Transverse colon (tissue), 4 donors: ENCODE results near the gene IL1A. TPM values are rescaled to one million over a fixed set of nuclear protein-coding genes. Genes with fewer than 3 reads are reported as not detected.

ENCODE experiments used
- DNase-seq: peaks from one replicate; pipeline ENCODE4 v3.0.0-alpha.2; 2019
- H3K27ac ChIP-seq, 4 donors: fragments of 200-600 bp; sonication (generic); 2 replicates each; pipeline ENCODE4 v1.5.1; 2016 to 2018; ENCODE audit warnings: inconsistent platforms in 4 of 4
- H3K27me3 ChIP-seq: fragments of 200-600 bp; sonication (generic); 2 replicates; pipeline ENCODE4 v1.5.1; 2017; ENCODE audit warnings: inconsistent platforms
- H3K36me3 ChIP-seq, 4 donors: fragments of 200-600 bp; sonication (generic); 2 replicates each; pipeline ENCODE4 v1.5.1; 2017 to 2019; ENCODE audit warnings: inconsistent platforms in 4 of 4
- H3K4me1 ChIP-seq, 4 donors: fragments of 200-600 bp; sonication (generic); 2 replicates each; pipeline ENCODE4 v1.5.1; 2017 to 2020; ENCODE audit warnings: inconsistent platforms in 4 of 4
- H3K4me3 ChIP-seq, 4 donors: fragments of 200-600 bp; sonication (generic); 1 replicate in 1 of 4; 2 replicates in 3 of 4; pipeline versions ENCODE4 v1.5.1 to v1.6.1; 2017 to 2019; ENCODE audit warnings: inconsistent platforms in 4 of 4
- H3K9me3 ChIP-seq, 2 donors: fragments of 200-600 bp; sonication (generic); 2 replicates each; pipeline ENCODE4 v1.5.1; 2017 to 2019; ENCODE audit warnings: inconsistent platforms in 2 of 2
- CTCF ChIP-seq, 5 experiments: fragments of 200-600 bp in 3 of 5; fragments of 450-650 bp in 2 of 5; sonication (generic) in 3 of 5; IDR thresholded peaks; 1 replicate in 2 of 5; 2 replicates in 3 of 5; pipeline ENCODE4 v1.5.1; 2016 to 2017; ENCODE audit warnings: antibody characterized with exemption in 5 of 5, inconsistent platforms in 3 of 5, mild to moderate bottlenecking in 2 of 5, moderate library complexity in 1 of 5
- EP300 ChIP-seq: sonication (generic); formaldehyde crosslinking; IDR thresholded peaks from one replicate; pipeline ENCODE4 v1.6.1; 2017; ENCODE audit warnings: antibody characterized with exemption, low read depth
- POLR2A ChIP-seq: fragments of 450-650 bp; IDR thresholded peaks from one replicate; pipeline ENCODE4 v1.6.1; 2016; ENCODE audit warnings: antibody characterized with exemption, mild to moderate bottlenecking, moderate library complexity
- POLR2AphosphoS5 ChIP-seq, 3 donors: sonication (generic); formaldehyde crosslinking; IDR thresholded peaks; one replicate each; pipeline ENCODE4 v1.6.1; 2016; ENCODE audit warnings: antibody characterized with exemption in 3 of 3
- WGBS, 2 donors: methylation state at CpG; one replicate each; pipeline ENCODE4 v1.1.5; 2018; ENCODE audit warnings: low coverage in 1 of 2; 5-methylcytosine and 5-hydroxymethylcytosine counted together
- in situ Hi-C, 4 donors: fragments of 200-750 bp; cut with MboI; loops; one replicate each; pipeline versions ENCODE4 v1.15.0 to v1.15.1; 2017; ENCODE audit warnings: low sequenced_read_pairs in 3 of 4, low pct_ligation_motif_present in 1 of 4, low pct_unique_long_range_greater_than_20kb in 1 of 4
- intact Hi-C: fragments of 100-400 bp; cut with DNase I; formaldehyde crosslinking; loops from one replicate; pipeline ENCODE4 v1.15.1; 2023; ENCODE audit warnings: low total_unique reads
- total RNA-seq, 4 donors: library from RNA; depleted of rRNA; stranded (reverse); fragments of >200 nt; gene quantifications; one replicate each; pipeline ENCODE4 v1.1.0, GENCODE V29; 2016

IL1A gene
- total RNA-seq, 4 donors from 2014 or later, result not detected

GRCh38 chr2:112809112-112809511 is 24.8 kb upstream of the IL1A start:
- no peaks in the 10 kb centered on the region for H3K36me3 ChIP-seq
- H3K27me3 ChIP-seq, result no peaks in the 10 kb centered on the region
- H3K9me3 ChIP-seq, result peaks cover 0 to 3% of the 10 kb centered on the region in 2 donors
- no peak overlapping the region for H3K4me3 ChIP-seq
- H3K27ac ChIP-seq, result no peak overlapping the region
- in situ Hi-C loops (no loop called here), intact Hi-C loops (no loop called here)
- no peak for DNase-seq
- peaks cover 0 to 16% (median 3%) of the 10 kb centered on the region in 4 donors for H3K4me1 ChIP-seq
- TF ChIP-seq CTCF (IDR thresholded peaks at IDR 0.05), result no peak
- TF ChIP-seq POLR2A, result no peak
- no peak for TF ChIP-seq POLR2AphosphoS5 (IDR thresholded peaks at IDR 0.05)
- TF ChIP-seq EP300, result no peak

GRCh38 chr2:112807233-112807807 is 23.0 kb upstream of the IL1A start:
- DNase-seq, result no peak
- Histone ChIP-seq H3K27me3 (no peaks in the 10 kb centered on the region), H3K4me3 (no peak overlapping the region), H3K36me3 (no peaks in the 10 kb centered on the region), H3K9me3 (peaks cover 0 to 3% of the 10 kb centered on the region in 2 donors), H3K4me1 (peaks cover 0 to 10% (median 3%) of the 10 kb centered on the region in 4 donors), H3K27ac (no peak overlapping the region)
- intact Hi-C loops (no loop called here), in situ Hi-C loops (no loop called here)
- 94 to 95% methylated on average over 3 of the region's 3 CpGs for WGBS, 2 donors
- TF ChIP-seq POLR2AphosphoS5 (IDR thresholded peaks at IDR 0.05) (no peak), POLR2A (no peak), CTCF (IDR thresholded peaks at IDR 0.05) (peak in 1 of 5 experiments; percentile 6), EP300 (no peak)

GRCh38 chr2:112805542-112805941 is 21.2 kb upstream of the IL1A start:
- Histone ChIP-seq H3K27me3 (no peaks in the 10 kb centered on the region), H3K36me3 (no peaks in the 10 kb centered on the region), H3K4me1 (no peaks in the 10 kb centered on the region), H3K9me3 (peaks cover 0 to 3% of the 10 kb centered on the region in 2 donors), H3K4me3 (no peak overlapping the region), H3K27ac (no peak overlapping the region)
- TF ChIP-seq EP300 (no peak), CTCF (IDR thresholded peaks at IDR 0.05) (no peak), POLR2AphosphoS5 (IDR thresholded peaks at IDR 0.05) (no peak), POLR2A (no peak)
- WGBS, 2 donors, result 79 to 82% methylated on average over 7 to 11 of the region's 11 CpGs
- DNase-seq, result no peak
- in situ Hi-C loops, result no loop called here
- intact Hi-C loops, result no loop called here

- intact Hi-C loops, result no loop called here
- peaks cover 0 to 3% of the 10 kb centered on the region in 2 donors for H3K9me3 ChIP-seq
- WGBS, 2 donors, result 67 to 69% methylated on average over 4 to 5 of the region's 5 CpGs
- no peak for DNase-seq
- no peaks in the 10 kb centered on the region for H3K4me1 ChIP-seq
- no peak for TF ChIP-seq POLR2AphosphoS5 (IDR thresholded peaks at IDR 0.05)
- TF ChIP-seq POLR2A, result no peak
- no peak for TF ChIP-seq CTCF (IDR thresholded peaks at IDR 0.05)
- TF ChIP-seq EP300, result no peak
- no peak overlapping the region for H3K4me3 ChIP-seq
- no peak overlapping the region for H3K27ac ChIP-seq
- H3K36me3 ChIP-seq, result no peaks in the 10 kb centered on the region
- in situ Hi-C loops, result no loop called here
- no peaks in the 10 kb centered on the region for H3K27me3 ChIP-seq
These were observed 19.6 kb upstream of the IL1A start for GRCh38 chr2:112803691-112804521.
